Activated naive CD4-positive, alpha-beta T cell treated with anti-CD3 and anti-CD28 coated beads, Interleukin-2, amount 50 U/mL, for 16 hours (primary cell): Measurements from ENCODE around the gene SLC25A46.
"Not testable (repeated sequence)": the region's sequence is repeated elsewhere in the genome, so short reads cannot be mapped to it uniquely, and the experiment has no call there.

Source experiments
- DNase-seq: peaks from one replicate; pipeline ENCODE4 v3.0.0-alpha.2; 2020

SLC25A46 gene

DNA sequence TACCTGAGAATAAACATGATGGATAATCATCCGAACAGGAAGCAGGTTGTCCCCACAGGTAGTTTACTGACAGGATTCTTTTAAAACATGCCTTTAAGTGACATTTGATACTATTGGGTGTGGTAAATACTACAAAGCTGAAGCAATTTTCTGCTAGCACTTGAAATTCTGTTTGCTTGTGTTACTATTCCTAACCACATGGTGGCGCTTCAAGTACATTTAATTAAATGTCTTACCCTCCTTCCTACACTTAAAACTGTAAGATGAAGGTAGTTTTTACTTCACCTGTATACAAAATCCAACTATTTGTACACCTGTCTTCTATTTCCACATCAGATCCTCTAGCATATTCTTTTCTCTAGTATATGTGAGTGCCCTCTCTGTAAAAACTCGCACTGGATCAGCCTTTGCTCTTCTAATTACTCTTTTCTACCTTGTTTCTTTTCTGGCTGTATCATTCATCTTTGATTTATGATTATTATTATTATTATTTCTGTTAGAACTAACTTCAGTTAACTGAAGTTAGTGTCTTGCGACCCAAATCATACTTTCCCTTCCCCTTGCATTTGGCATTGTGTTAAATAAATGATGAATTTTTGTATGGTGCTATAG is 18.4 kb downstream of the SLC25A46 start:
- DNase-seq = no peak

DNA sequence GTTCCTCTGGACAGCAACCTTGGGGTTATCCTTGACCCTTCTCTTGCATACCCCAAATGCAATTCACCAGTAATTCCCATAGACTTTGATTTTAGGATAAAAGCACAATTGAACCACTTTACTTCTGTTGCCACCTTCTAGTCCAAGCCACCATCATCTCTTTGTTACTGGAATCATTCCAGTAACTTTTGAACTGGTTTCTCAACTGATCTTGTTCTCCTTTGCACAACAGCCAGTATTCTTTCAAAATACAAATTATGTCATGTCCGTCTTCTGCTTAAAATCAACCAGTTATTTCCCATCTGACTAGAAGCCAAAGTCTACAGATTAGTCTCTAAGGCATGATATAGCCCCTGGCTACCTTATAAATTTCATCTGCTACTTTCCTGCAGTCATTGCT is 21.4 kb downstream of the SLC25A46 start:
- DNase-seq = no peak

- no peak for DNase-seq
Measured at GRCh38 chr5:110768138-110768860, 29.5 kb downstream of the SLC25A46 start.

DNA sequence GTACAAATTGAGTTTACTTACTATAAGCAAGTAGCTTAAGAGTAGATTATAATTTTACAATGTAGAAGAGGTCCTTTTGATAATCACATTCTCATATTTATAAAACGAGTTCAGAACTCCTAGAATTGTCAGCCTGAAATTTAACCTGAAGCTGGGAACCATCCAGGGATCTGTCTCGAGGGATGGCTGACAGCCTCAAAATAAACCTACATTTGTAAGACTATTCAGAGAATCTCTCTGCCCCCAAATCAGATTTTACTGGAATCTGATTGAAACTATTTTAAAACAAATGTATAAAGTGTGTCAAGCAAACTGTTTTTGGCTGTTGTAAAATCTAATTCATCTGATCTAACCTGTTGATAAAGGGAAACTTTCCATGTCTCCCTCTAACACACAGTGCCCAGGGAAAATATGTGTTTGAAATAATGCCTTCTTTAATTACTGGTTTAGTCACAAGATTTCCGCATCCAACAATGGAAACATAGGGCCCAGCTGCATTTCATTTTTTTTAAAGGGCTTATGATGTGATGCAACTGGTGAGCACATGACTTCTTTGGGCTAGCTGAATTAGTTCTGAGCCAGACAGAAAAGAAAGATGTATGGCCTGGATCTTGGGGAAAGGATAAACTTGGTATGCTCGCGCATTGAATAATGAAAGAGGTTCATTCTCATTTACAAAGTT is 30.3 kb downstream of the SLC25A46 start:
- DNase-seq = no peak

DNA sequence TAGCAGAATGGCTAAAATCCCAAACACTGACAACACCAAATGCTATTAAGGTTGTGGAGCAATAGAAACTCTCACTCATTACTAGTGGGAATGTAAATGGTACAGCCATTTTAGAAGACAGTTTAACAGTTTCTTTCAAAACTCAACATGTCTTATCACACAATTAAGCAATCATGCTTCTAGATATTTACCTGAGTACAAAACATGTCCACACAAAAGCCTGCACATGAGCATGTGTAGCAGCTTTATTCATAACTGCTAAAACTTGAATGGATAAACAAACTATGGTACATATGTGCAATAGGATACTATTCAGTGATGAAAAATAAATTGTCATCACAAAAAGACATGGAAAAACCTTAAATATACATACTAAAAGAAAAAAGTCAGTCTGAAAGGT is 31.5 kb downstream of the SLC25A46 start:
- DNase-seq = no peak

DNA sequence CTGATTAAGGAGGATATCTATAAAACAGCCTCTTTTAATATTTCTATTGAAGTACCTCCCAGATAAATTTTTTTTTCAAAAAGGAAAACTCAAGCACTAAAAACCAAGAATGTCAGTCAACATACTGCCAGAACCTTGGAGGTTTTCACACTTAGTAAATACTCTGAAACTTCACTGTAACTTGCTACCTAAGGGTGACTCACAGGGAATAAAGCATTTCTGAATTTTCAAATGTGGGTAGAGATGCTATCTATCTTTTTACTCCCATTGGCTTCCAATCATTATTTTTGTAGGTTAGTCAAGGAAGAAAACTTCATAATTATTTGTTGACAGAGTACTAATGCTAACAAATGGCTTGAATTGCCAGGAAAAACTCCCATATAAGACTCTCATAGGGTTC is 46.1 kb downstream of the SLC25A46 start:
- DNase-seq = no peak

DNA sequence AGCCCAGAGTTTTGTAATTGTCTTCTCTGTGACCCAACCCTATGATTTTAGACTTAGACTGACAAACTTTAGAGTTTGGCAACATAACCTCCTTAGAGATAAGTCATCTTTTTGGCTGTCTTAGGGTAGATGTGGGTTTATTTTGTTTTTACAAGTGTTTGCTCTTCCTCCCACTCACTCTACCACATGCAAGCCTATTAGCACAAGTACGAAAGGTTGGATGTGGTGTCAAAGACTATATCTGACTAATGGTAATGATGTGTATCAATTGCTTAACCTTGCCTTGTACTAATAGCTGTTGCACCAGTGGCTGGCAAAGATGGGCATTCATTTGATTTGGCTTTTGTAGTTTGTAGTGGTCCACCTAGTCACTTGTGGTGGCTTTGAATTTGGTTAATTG is 46.5 kb downstream of the SLC25A46 start:
- no peak for DNase-seq

DNA sequence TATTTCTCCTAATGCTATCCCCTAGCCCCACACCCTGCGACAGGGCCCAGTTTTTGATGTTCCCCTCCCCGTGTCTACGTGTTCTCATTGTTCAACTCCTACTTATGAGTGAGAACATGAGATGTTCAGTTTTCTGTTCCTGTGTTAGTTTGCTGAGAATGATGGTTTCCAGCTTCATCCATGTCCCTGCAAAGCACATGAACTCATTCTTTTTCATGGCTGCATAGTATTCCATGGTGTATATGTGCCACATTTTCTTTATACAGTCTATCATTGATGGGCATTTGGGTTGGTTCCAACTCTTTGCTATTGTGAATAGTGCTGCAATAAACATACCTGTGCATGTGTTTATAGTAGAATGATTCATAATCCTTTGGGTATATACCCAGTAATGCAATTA is 49.2 kb downstream of the SLC25A46 start:
- DNase-seq = not testable (repeated sequence)

DNA sequence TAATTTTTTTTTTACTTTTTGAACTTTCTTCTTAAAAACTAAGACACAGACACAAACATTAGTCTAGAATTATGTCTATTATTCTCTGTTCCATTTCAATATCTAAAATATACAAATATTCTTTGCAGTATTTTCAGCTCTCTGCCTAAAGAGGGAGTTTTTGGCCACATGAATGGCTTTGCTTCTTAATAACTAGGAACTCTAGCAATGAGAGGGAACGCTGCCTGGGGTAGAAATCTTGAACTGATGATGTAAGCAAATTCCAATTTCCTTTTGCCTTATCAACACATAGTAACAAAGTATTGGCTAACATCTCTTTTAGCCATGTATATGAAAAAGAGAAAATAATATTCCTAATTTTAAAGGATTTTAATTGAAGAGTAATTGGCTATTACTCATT is 51.9 kb downstream of the SLC25A46 start:
- no peak for DNase-seq

GRCh38 chr5:110802998-110803397 is 64.2 kb downstream of the SLC25A46 start:
- no peak for DNase-seq

GRCh38 chr5:110803467-110804326 is 64.9 kb downstream of the SLC25A46 start:
- DNase-seq = no peak

- DNase-seq = no peak
Measured at GRCh38 chr5:110807169-110807568, 68.4 kb downstream of the SLC25A46 start.

DNA sequence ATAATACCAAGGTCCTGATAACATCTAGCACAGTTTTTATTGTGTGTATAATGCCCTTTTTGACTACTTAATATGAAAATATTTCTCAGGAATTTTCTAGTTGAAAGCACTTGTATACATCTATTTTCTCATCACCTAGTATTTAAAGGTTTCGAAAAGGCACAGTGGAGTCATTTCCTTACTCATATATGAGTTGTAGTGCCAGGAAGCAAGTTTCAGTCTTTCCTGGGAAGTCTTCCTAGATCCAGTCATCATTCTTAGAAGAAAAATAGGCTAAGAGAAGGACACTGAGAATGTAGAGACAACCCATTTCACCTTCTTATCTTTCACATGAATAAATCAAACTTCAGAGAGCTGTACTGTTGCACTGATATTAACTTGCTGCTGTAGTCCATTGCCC is 70.2 kb downstream of the SLC25A46 start:
- DNase-seq = no peak
